ENCODE measurements around the gene SH3GL1.

GRCh38 chr19:4402171-4403004, 2.0 kb upstream of the SH3GL1 start, which contains the start of gene CHAF1A:
- TF ChIP-seq CTCF (IDR thresholded peaks at IDR 0.05) = no peak
- no peak for TF ChIP-seq POLR2A (IDR thresholded peaks at IDR 0.05)
